Natural killer cell (primary cell): ENCODE measurements around the gene CLK2. TPM values are rescaled to one million over a fixed set of nuclear protein-coding genes. Genes with fewer than 3 reads are reported as not detected.

Source experiments
- ATAC-seq, 3 donors: fragments of 150-1000 bp in 2 of 3; fragments of 200-7000 bp in 1 of 3; cut with Tn5 transposase; 1 replicate in 1 of 3; 2 replicates in 2 of 3; pipeline ENCODE4 v1.10.0; 2021; ENCODE audit warnings: mild to moderate bottlenecking in 2 of 3, moderate library complexity in 2 of 3
- DNase-seq, 2 donors: peaks; one replicate each; pipeline versions ENCODE4 v3.0.0 to v3.0.0-alpha.2; 2013 to 2021; ENCODE audit warnings: mixed read lengths in 1 of 2
- H3K27ac ChIP-seq: one replicate; pipeline ENCODE4 v1.5.1; 2013; ENCODE audit warnings: mild to moderate bottlenecking, low read length
- H3K27me3 ChIP-seq: one replicate; pipeline ENCODE4 v1.6.1; 2013; ENCODE audit warnings: low read length; ENCODE audit not compliant: control insufficient read depth, insufficient read depth
- H3K36me3 ChIP-seq: one replicate; pipeline ENCODE4 v1.6.1; 2013; ENCODE audit warnings: low read length; ENCODE audit not compliant: control insufficient read depth, insufficient read depth
- H3K4me1 ChIP-seq: one replicate; pipeline ENCODE4 v1.6.1; 2013; ENCODE audit warnings: low read length; ENCODE audit not compliant: control insufficient read depth, insufficient read depth
- H3K4me3 ChIP-seq: one replicate; pipeline ENCODE4 v1.5.1; 2013; ENCODE audit warnings: low read length
- H3K9me3 ChIP-seq: one replicate; pipeline ENCODE4 v1.6.1; 2013; ENCODE audit warnings: low read length; ENCODE audit not compliant: control insufficient read depth, insufficient read depth
- H3K27ac Mint-ChIP-seq, 2 donors: one replicate each; pipeline ENCODE4 v1.8.0; 2022; ENCODE audit warnings: mild to moderate bottlenecking in 2 of 2, mixed read lengths in 2 of 2, moderate library complexity in 1 of 2
- H3K27me3 Mint-ChIP-seq, 2 donors: one replicate each; pipeline ENCODE4 v1.8.0; 2022; ENCODE audit warnings: low read depth in 2 of 2, mixed read lengths in 2 of 2
- H3K36me3 Mint-ChIP-seq: one replicate; pipeline ENCODE4 v1.8.0; 2022; ENCODE audit warnings: mixed read lengths
- H3K4me1 Mint-ChIP-seq, 2 donors: one replicate each; pipeline ENCODE4 v1.8.0; 2022; ENCODE audit warnings: mixed read lengths in 2 of 2
- H3K4me3 Mint-ChIP-seq: one replicate; pipeline ENCODE4 v1.8.0; 2022; ENCODE audit warnings: mild to moderate bottlenecking, moderate library complexity, mixed read lengths
- H3K9me3 Mint-ChIP-seq, 2 donors: one replicate each; pipeline ENCODE4 v1.8.0; 2022; ENCODE audit warnings: mixed read lengths in 2 of 2
- WGBS: methylation state at CpG from one replicate; pipeline ENCODE4 v1.1.7; 2013; ENCODE audit warnings: missing lambda C conversion rate; ENCODE audit not compliant: insufficient coverage; 5-methylcytosine and 5-hydroxymethylcytosine counted together
- intact Hi-C: fragments of 100-400 bp; cut with micrococcal nuclease; formaldehyde crosslinking; loops from one replicate; pipeline ENCODE4 v1.14.2; 2022
- total RNA-seq, 4 donors: library from RNA; stranded (reverse); fragments of 120-200 nt in 1 of 4; gene quantifications; one replicate each; pipeline versions ENCODE4 v1.2.3 to v1.2.4, GENCODE V29; 2013 to 2022
- TF ChIP-seq, protein P1 (sequence below): fragments of 200-600 bp; IDR thresholded peaks from one replicate; pipeline ENCODE4 v1.8.0; 2022; ENCODE audit warnings: antibody characterized with exemption

The CLK2 gene
- total RNA-seq, 3 donors from 2014 or later (not counting 1 experiment from before 2014, with no cell fraction given): 70.4 to 97.5 (median 84.4) TPM

DNA sequence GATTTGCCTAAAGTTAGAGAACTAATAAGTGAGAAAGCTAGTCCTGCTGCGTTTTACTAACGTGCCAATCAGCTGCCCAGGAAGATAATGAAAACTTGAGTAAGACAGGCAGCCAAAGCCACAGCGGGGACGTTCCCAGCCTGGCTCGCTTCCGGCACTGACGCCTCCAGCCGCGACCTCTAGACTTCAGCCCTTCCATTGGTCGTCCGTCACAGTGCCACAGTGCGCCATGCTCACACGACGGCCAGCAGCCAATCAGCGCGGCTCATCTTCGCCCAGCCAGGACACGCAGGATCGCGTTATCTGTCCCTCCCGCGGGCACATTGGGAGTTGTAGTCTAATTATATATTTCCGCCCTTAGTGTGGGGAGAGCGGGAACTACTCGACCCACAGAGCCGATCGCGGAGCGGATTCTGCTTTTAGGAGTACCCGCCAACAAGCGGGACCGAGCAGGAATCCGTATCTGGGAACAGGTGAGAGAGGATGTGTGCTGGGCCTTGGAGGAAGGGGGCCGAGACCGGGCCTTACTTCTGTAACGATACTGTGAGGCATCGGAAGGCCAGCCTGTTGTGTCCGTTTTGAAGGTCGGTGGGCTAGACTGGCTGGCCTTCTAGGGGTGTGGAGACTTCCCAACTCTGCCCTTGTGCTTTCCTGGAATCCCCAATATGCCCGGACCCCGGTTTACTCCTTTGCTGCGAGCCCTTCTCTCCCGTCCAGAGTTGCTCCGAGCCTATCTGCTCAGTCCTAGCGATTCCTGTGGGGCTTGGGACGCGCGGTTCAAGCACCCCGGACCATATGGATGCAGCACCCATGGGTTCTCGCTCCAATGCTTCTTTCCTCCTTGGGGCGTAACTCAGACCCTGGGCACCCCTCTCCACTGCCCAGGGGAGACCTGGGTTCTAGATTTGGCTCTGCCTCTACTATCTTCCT, 35.5 kb upstream of the CLK2 start, which contains the start of gene FDPS:
FDPS (plus strand) TSS at position 374 of the 930 bp plus-strand sequence. CDS start 924 bp downstream, outside the sequence.
- H3K27me3 Mint-ChIP-seq: no peaks in the 10 kb centered on the region
- DNase-seq (peak; percentile 93 to 99), ATAC-seq (peak; percentile 94 to 99 (median 96))
- H3K9me3 Mint-ChIP-seq: no peaks in the 10 kb centered on the region
- Histone ChIP-seq H3K4me3 (peak within 1 kb of the TSS; percentile 67), H3K27me3 (no peaks in the 10 kb centered on the region), H3K4me1 (peaks cover 27% of the 10 kb centered on the region), H3K9me3 (no peaks in the 10 kb centered on the region), H3K27ac (peak within 1 kb of the TSS; percentile 94), H3K36me3 (peaks cover 9% of the 10 kb centered on the region)
- no peaks in the 10 kb centered on the region for H3K36me3 Mint-ChIP-seq
- TF ChIP-seq, protein P1, sequence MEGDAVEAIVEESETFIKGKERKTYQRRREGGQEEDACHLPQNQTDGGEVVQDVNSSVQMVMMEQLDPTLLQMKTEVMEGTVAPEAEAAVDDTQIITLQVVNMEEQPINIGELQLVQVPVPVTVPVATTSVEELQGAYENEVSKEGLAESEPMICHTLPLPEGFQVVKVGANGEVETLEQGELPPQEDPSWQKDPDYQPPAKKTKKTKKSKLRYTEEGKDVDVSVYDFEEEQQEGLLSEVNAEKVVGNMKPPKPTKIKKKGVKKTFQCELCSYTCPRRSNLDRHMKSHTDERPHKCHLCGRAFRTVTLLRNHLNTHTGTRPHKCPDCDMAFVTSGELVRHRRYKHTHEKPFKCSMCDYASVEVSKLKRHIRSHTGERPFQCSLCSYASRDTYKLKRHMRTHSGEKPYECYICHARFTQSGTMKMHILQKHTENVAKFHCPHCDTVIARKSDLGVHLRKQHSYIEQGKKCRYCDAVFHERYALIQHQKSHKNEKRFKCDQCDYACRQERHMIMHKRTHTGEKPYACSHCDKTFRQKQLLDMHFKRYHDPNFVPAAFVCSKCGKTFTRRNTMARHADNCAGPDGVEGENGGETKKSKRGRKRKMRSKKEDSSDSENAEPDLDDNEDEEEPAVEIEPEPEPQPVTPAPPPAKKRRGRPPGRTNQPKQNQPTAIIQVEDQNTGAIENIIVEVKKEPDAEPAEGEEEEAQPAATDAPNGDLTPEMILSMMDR: no peak
- peak within 1 kb of the TSS; percentile 97 to 98 for H3K27ac Mint-ChIP-seq
- intact Hi-C loops: loop anchor here (1.0 to 2.0 kb wide), 4 partner anchors 15 to 64 kb away; partner anchors contain the start of gene SCAMP3
- under 1% methylated on average over 51 of the region's 51 CpGs for WGBS
- H3K4me1 Mint-ChIP-seq: peaks cover 20 to 28% of the 10 kb centered on the region in 2 donors
- H3K4me3 Mint-ChIP-seq: peak within 1 kb of the TSS; percentile 97

DNA sequence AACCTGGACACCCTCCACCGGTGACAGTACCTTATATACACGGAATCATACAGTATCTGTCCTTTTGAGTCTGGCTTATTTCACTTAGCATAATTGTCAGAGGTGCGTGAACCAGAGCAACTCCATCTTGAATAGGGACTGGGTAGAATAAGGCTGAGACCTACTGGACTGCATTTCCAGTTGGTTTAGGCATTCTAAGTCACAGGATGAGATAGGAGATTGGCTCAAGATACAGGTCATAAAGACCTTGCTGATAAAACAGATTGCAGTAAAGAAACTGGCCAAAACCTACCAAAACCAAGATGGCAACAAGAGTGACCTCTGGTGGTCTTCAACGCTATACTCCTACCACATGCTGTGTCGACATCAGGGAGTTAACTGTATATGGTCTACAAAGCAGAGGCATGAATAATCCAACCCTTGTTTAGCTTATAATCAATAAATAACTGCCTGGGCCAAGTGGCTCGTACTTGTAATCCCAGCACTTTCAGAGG, 34.0 kb upstream of the CLK2 start:
- ATAC-seq: no peak
- peak overlapping the region; percentile 49 for H3K4me3 Mint-ChIP-seq
- intact Hi-C loops: no loop called here

DNA sequence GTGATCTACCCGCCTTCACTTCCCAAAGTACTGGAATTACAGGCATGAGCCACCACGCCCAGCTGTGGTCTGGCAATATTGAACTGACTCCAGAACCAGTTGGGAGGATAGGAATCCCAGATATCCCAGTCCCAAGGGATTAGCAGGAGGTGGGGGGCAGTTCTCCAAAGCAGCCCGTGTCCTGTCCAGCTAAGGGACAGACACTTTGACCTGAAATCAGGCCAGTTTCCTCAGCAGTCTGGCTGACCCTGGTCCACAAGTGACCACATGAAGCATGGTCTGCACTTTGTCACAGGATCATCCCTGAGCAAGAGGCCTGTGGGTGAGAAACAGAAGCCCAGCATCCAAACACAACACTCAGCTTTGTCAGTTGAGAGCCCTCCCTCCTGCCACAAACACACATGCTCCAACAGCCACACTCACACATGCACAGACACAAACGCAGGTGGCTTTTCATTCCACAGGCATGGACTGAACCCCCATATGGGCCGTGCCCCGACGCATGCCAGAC, 32.6 kb upstream of the CLK2 start:
- Histone ChIP-seq H3K4me3 (no peak overlapping the region), H3K27me3 (no peaks in the 10 kb centered on the region), H3K4me1 (peaks cover 27% of the 10 kb centered on the region), H3K9me3 (no peaks in the 10 kb centered on the region), H3K36me3 (peaks cover 2% of the 10 kb centered on the region), H3K27ac (no peak overlapping the region)
- Mint-ChIP-seq H3K27ac (peak overlapping the region in 1 of 2 donors; percentile 44), H3K4me1 (peaks cover 20 to 22% of the 10 kb centered on the region in 2 donors), H3K9me3 (no peaks in the 10 kb centered on the region), H3K4me3 (no peak overlapping the region), H3K36me3 (no peaks in the 10 kb centered on the region), H3K27me3 (no peaks in the 10 kb centered on the region)
- 85% methylated on average over 7 of the region's 7 CpGs for WGBS
- DNase-seq (no peak), ATAC-seq (no peak)
- intact Hi-C loops: no loop called here
- TF ChIP-seq, protein P1: no peak

More for the DNA sequence above, 34.0 kb upstream of the CLK2 start:
- DNase-seq: peak in 1 of 2 donors; percentile 48
- H3K4me3 ChIP-seq: no peak overlapping the region
- 63% methylated on average over 6 of the region's 6 CpGs for WGBS
- H3K4me1 ChIP-seq: peaks cover 27% of the 10 kb centered on the region
- Mint-ChIP-seq H3K27ac (peak overlapping the region; percentile 97 to 98), H3K4me1 (peaks cover 20 to 25% of the 10 kb centered on the region in 2 donors), H3K27me3 (no peaks in the 10 kb centered on the region), H3K9me3 (no peaks in the 10 kb centered on the region), H3K36me3 (no peaks in the 10 kb centered on the region)
- H3K27ac ChIP-seq: peak overlapping the region; percentile 94
- H3K27me3 ChIP-seq: no peaks in the 10 kb centered on the region
- TF ChIP-seq, protein P1: no peak
- no peaks in the 10 kb centered on the region for H3K9me3 ChIP-seq
- peaks cover 2% of the 10 kb centered on the region for H3K36me3 ChIP-seq
